ENCODE data around the gene LDLRAD3. TPM values are rescaled to one million over a fixed set of nuclear protein-coding genes. Genes with fewer than 3 reads are reported as not detected.

LDLRAD3 gene
- total RNA-seq, 1 donor from 2014 or later = 14.9 TPM

GRCh38 chr11:36030731-36031281, 86.9 kb downstream of the LDLRAD3 start:
- Mint-ChIP-seq H3K9me3 (ENCODE audit: unreplicated experiment) (no peaks in the 10 kb centered on the region), H3K27me3 (ENCODE audit: low read depth, unreplicated experiment) (no peaks in the 10 kb centered on the region), H3K36me3 (ENCODE audit: low read depth, unreplicated experiment) (peaks cover 6% of the 10 kb centered on the region), H3K4me3 (ENCODE audit: unreplicated experiment) (no peak overlapping the region), H3K4me1 (ENCODE audit: low read depth, unreplicated experiment) (peaks cover 42% of the 10 kb centered on the region), H3K27ac (ENCODE audit: unreplicated experiment) (peak overlapping the region; percentile 14)
- Histone ChIP-seq H3K27ac (ENCODE audit: low read depth, low read length) (no peak overlapping the region), H3K4me3 (ENCODE audit: insufficient read depth, low read depth, low read length) (no peak overlapping the region), H3K4me2 (ENCODE audit: low read length) (no peak overlapping the region), H2AFZ (ENCODE audit: low read depth, low read length) (no peak overlapping the region), H3K9me3 (ENCODE audit: insufficient read depth, low read depth, low read length) (no peaks in the 10 kb centered on the region), H3K79me2 (ENCODE audit: insufficient read depth, low read length) (no peaks in the 10 kb centered on the region), H3K27me3 (ENCODE audit: insufficient read depth, low read length) (no peaks in the 10 kb centered on the region), H3K36me3 (ENCODE audit: insufficient read depth, low read length) (no peaks in the 10 kb centered on the region), H3K9ac (ENCODE audit: low read length) (no peak overlapping the region), H3K4me1 (ENCODE audit: insufficient read depth, low read length) (peaks cover 18% of the 10 kb centered on the region), H4K20me1 (ENCODE audit: insufficient read depth, low read length) (peaks cover 6% of the 10 kb centered on the region)
- DNase-seq (ENCODE audit: low read depth) (peak; percentile 16), FAIRE-seq (no peak)
- TF ChIP-seq EZH2 (IDR thresholded peaks at IDR 0.05; ENCODE audit: insufficient read depth, low read length) = no peak
- TF ChIP-seq CTCF (IDR thresholded peaks at IDR 0.05; ENCODE audit: insufficient read depth, low read depth, low read length) = no peak

GRCh38 chr11:36033082-36033751, 89.4 kb downstream of the LDLRAD3 start:
- H3K4me1 Mint-ChIP-seq (ENCODE audit: low read depth, unreplicated experiment) = peaks cover 45% of the 10 kb centered on the region
- H3K9ac ChIP-seq (ENCODE audit: low read length) = no peak overlapping the region
- TF ChIP-seq EZH2 (IDR thresholded peaks at IDR 0.05; ENCODE audit: insufficient read depth, low read length) (no peak), CTCF (IDR thresholded peaks at IDR 0.05; ENCODE audit: insufficient read depth, low read depth, low read length) (no peak)
- H3K27ac ChIP-seq (ENCODE audit: low read depth, low read length) = no peak overlapping the region
- no peaks in the 10 kb centered on the region for H3K79me2 ChIP-seq (ENCODE audit: insufficient read depth, low read length)
- H3K4me1 ChIP-seq (ENCODE audit: insufficient read depth, low read length) = peaks cover 18% of the 10 kb centered on the region
- H3K9me3 Mint-ChIP-seq (ENCODE audit: unreplicated experiment) = no peaks in the 10 kb centered on the region
- H3K27me3 ChIP-seq (ENCODE audit: insufficient read depth, low read length) = no peaks in the 10 kb centered on the region
- no peaks in the 10 kb centered on the region for H3K27me3 Mint-ChIP-seq (ENCODE audit: low read depth, unreplicated experiment)
- no peak overlapping the region for H3K4me3 Mint-ChIP-seq (ENCODE audit: unreplicated experiment)
- peaks cover 6% of the 10 kb centered on the region for H3K36me3 Mint-ChIP-seq (ENCODE audit: low read depth, unreplicated experiment)
- DNase-seq (ENCODE audit: low read depth) (no peak), FAIRE-seq (no peak)
- peak overlapping the region; percentile 29 for H3K27ac Mint-ChIP-seq (ENCODE audit: unreplicated experiment)
- H2AFZ ChIP-seq (ENCODE audit: low read depth, low read length) = no peak overlapping the region
- no peaks in the 10 kb centered on the region for H3K9me3 ChIP-seq (ENCODE audit: insufficient read depth, low read depth, low read length)
- H3K4me3 ChIP-seq (ENCODE audit: insufficient read depth, low read depth, low read length) = no peak overlapping the region
- peaks cover 6% of the 10 kb centered on the region for H4K20me1 ChIP-seq (ENCODE audit: insufficient read depth, low read length)
- H3K36me3 ChIP-seq (ENCODE audit: insufficient read depth, low read length) = no peaks in the 10 kb centered on the region
- H3K4me2 ChIP-seq (ENCODE audit: low read length) = no peak overlapping the region

GRCh38 chr11:36033936-36034335, 90.1 kb downstream of the LDLRAD3 start:
- Histone ChIP-seq H3K4me1 (ENCODE audit: insufficient read depth, low read length) (peaks cover 18% of the 10 kb centered on the region), H3K27me3 (ENCODE audit: insufficient read depth, low read length) (no peaks in the 10 kb centered on the region), H3K27ac (ENCODE audit: low read depth, low read length) (no peak overlapping the region), H3K9ac (ENCODE audit: low read length) (no peak overlapping the region), H3K36me3 (ENCODE audit: insufficient read depth, low read length) (no peaks in the 10 kb centered on the region), H2AFZ (ENCODE audit: low read depth, low read length) (no peak overlapping the region), H4K20me1 (ENCODE audit: insufficient read depth, low read length) (peaks cover 6% of the 10 kb centered on the region), H3K4me2 (ENCODE audit: low read length) (no peak overlapping the region), H3K4me3 (ENCODE audit: insufficient read depth, low read depth, low read length) (no peak overlapping the region), H3K79me2 (ENCODE audit: insufficient read depth, low read length) (no peaks in the 10 kb centered on the region), H3K9me3 (ENCODE audit: insufficient read depth, low read depth, low read length) (no peaks in the 10 kb centered on the region)
- Mint-ChIP-seq H3K27me3 (ENCODE audit: low read depth, unreplicated experiment) (no peaks in the 10 kb centered on the region), H3K4me1 (ENCODE audit: low read depth, unreplicated experiment) (peaks cover 45% of the 10 kb centered on the region), H3K9me3 (ENCODE audit: unreplicated experiment) (no peaks in the 10 kb centered on the region), H3K4me3 (ENCODE audit: unreplicated experiment) (no peak overlapping the region), H3K36me3 (ENCODE audit: low read depth, unreplicated experiment) (peaks cover 6% of the 10 kb centered on the region), H3K27ac (ENCODE audit: unreplicated experiment) (peak overlapping the region; percentile 88)
- TF ChIP-seq CTCF (IDR thresholded peaks at IDR 0.05; ENCODE audit: insufficient read depth, low read depth, low read length) (no peak), EZH2 (IDR thresholded peaks at IDR 0.05; ENCODE audit: insufficient read depth, low read length) (no peak)
- FAIRE-seq = no peak
- DNase-seq (ENCODE audit: low read depth) = no peak
